Keratinocyte (primary cell): ENCODE data around the gene TAGLN. TPM values are rescaled to one million over a fixed set of nuclear protein-coding genes. Genes with fewer than 3 reads are reported as not detected.
A peak's percentile ranks its signal among the peaks of the same experiment; 100 is the strongest.

Experiments used
- DNase-seq: peaks from one replicate; pipeline ENCODE4 v3.0.0-alpha.2; 2011; ENCODE audit warnings: low read depth, missing footprints, low spot score
- FAIRE-seq: peaks from 2 replicates; lab custom pipeline; 2011; peaks lifted over from hg19 to GRCh38; lab: Jason Lieb, UNC
- H2AFZ ChIP-seq: 2 replicates; pipeline ENCODE4 v1.6.0; 2012; ENCODE audit warnings: low read length, control low read depth, inconsistent platforms; ENCODE audit not compliant: control insufficient read depth
- H3K27ac ChIP-seq: 2 replicates; pipeline ENCODE4 v1.5.1; 2011; ENCODE audit warnings: low read length; ENCODE audit not compliant: control insufficient read depth, insufficient read depth
- H3K27me3 ChIP-seq: 3 replicates; pipeline ENCODE4 v1.6.0; 2011; ENCODE audit warnings: low read length; ENCODE audit not compliant: control insufficient read depth, insufficient read depth; ENCODE audit errors: extremely low read depth
- H3K36me3 ChIP-seq, 2 experiments: 2 replicates in 1 of 2; 3 replicates in 1 of 2; pipeline ENCODE4 v1.5.1; 2011; ENCODE audit warnings: low read length in 2 of 2, mild to moderate bottlenecking in 1 of 2; ENCODE audit not compliant: control insufficient read depth in 2 of 2, insufficient read depth in 2 of 2; ENCODE audit errors: extremely low read depth in 1 of 2
- H3K4me1 ChIP-seq: 3 replicates; pipeline ENCODE4 v1.5.1; 2011; ENCODE audit warnings: low read length; ENCODE audit not compliant: control insufficient read depth, insufficient read depth; ENCODE audit errors: extremely low read depth
- H3K4me2 ChIP-seq: 3 replicates; pipeline ENCODE4 v1.6.0; 2011; ENCODE audit warnings: low read depth, low read length; ENCODE audit not compliant: control insufficient read depth, insufficient read depth; ENCODE audit errors: extremely low read depth
- H3K4me3 ChIP-seq, 3 experiments: fragments of 200-600 bp in 1 of 3; sonication (generic) in 1 of 3; 2 replicates in 2 of 3; 3 replicates in 1 of 3; pipeline ENCODE4 v1.5.1; 2011 to 2016; ENCODE audit warnings: low read length in 3 of 3, mild to moderate bottlenecking in 3 of 3, control low read depth in 2 of 3, inconsistent platforms in 1 of 3, low read depth in 1 of 3, mixed read lengths in 1 of 3, mixed run types in 1 of 3, moderate library complexity in 1 of 3; ENCODE audit not compliant: control insufficient read depth in 2 of 3, insufficient read depth in 2 of 3; ENCODE audit errors: extremely low read depth in 1 of 3
- H3K79me2 ChIP-seq: 2 replicates; pipeline ENCODE4 v1.6.0; 2012; ENCODE audit warnings: low read length; ENCODE audit not compliant: control insufficient read depth, insufficient read depth
- H3K9ac ChIP-seq: 3 replicates; pipeline ENCODE4 v1.6.0; 2011; ENCODE audit warnings: low read length; ENCODE audit not compliant: control insufficient read depth, insufficient read depth; ENCODE audit errors: extremely low read depth
- H3K9me1 ChIP-seq: 3 replicates; pipeline ENCODE4 v1.6.0; 2011; ENCODE audit warnings: low read length; ENCODE audit not compliant: control insufficient read depth, insufficient read depth; ENCODE audit errors: extremely low read depth
- H3K9me3 ChIP-seq: 2 replicates; pipeline ENCODE4 v1.5.1; 2012; ENCODE audit warnings: low read depth, low read length; ENCODE audit not compliant: control insufficient read depth
- H4K20me1 ChIP-seq: 3 replicates; pipeline ENCODE4 v1.6.0; 2011; ENCODE audit warnings: low read length; ENCODE audit not compliant: control insufficient read depth, insufficient read depth; ENCODE audit errors: extremely low read depth
- CTCF ChIP-seq, 3 experiments: IDR thresholded peaks in 1 of 3; conservative IDR thresholded peaks in 1 of 3; optimal IDR thresholded peaks in 1 of 3; 2 replicates in 2 of 3; 3 replicates in 1 of 3; pipeline versions ENCODE3 to v1.5.1; 2011; ENCODE audit warnings: low read length in 3 of 3, mild to moderate bottlenecking in 3 of 3, moderate library complexity in 2 of 3, control low read depth in 1 of 3, inconsistent platforms in 1 of 3; ENCODE audit not compliant: insufficient read depth in 2 of 3; ENCODE audit errors: extremely low read depth in 1 of 3
- EZH2 ChIP-seq: IDR thresholded peaks from one replicate; pipeline ENCODE4 v1.6.1; 2012; ENCODE audit warnings: inconsistent platforms, mild to moderate bottlenecking, low read length, moderate library complexity
- dilution Hi-C: fragments of 300-500 bp; cut with MboI; formaldehyde crosslinking; loops from one replicate; pipeline ENCODE4 v1.7.0; 2020; ENCODE audit warnings: low sequenced_read_pairs; ENCODE audit not compliant: extremely low pct_ligation_motif_present
- polyA minus RNA-seq, 3 experiments: library from RNA; depleted of rRNA, polyadenylated mRNA; stranded (reverse); fragments of >200 nt; gene quantifications; 1 replicate in 1 of 3; 2 replicates in 1 of 3; 3 replicates in 1 of 3; pipeline ENCODE4 v1.2.3, GENCODE V29; 2011
- polyA plus RNA-seq, 5 experiments: library from polyadenylated mRNA; depleted of rRNA in 3 of 5; stranded (reverse) in 3 of 5; stranded (forward) in 1 of 5; unstranded in 1 of 5; fragments of >200 nt; gene quantifications; 1 replicate in 1 of 5; 2 replicates in 3 of 5; 3 replicates in 1 of 5; pipeline versions ENCODE4 v1.2.1 to v1.2.3, GENCODE V29; 2011 to 2012; ENCODE audit warnings: missing spikeins in 2 of 5, low read depth in 1 of 5, low replicate concordance in 1 of 5

The TAGLN gene
- 20.5 to 85.4 TPM (median 26.6 TPM) in 3 replicates for polyA plus RNA-seq
- 72.5 TPM for polyA plus RNA-seq (2011; ENCODE audit: low read depth)
- 56.0 and 112 TPM in 2 replicates for polyA plus RNA-seq (2011; cell fraction: cytosol; rRNA removed)
- 50.5 and 81.3 TPM in 2 replicates for polyA plus RNA-seq (2011; cell fraction: nucleus; rRNA removed)
- polyA plus RNA-seq (2012; ENCODE audit: low replicate concordance): 14.5 and 64.7 TPM in 2 replicates
- 4.3 to 37.9 TPM (median 8.0 TPM) in 3 replicates for polyA minus RNA-seq
- polyA minus RNA-seq (2011; cell fraction: cytosol; rRNA and poly(A)+ RNA removed): 25.7 TPM
- polyA minus RNA-seq (2011; cell fraction: nucleus; rRNA and poly(A)+ RNA removed): 18.9 and 34.0 TPM in 2 replicates

- FAIRE-seq (no peak), DNase-seq (no peak)
- Histone ChIP-seq H4K20me1 (no peaks in the 10 kb centered on the region), H2AFZ (no peak within 1 kb of the TSS), H3K9me3 (no peaks in the 10 kb centered on the region), H3K36me3 (peaks cover 0 to 3% of the 10 kb centered on the region in 2 experiments), H3K4me2 (peak within 1 kb of the TSS; percentile 57), H3K79me2 (no peaks in the 10 kb centered on the region), H3K4me1 (peaks cover 8% of the 10 kb centered on the region), H3K27me3 (no peaks in the 10 kb centered on the region), H3K9ac (no peak within 1 kb of the TSS), H3K4me3 (peak within 1 kb of the TSS in 2 of 3 experiments; percentile 12 to 45), H3K27ac (no peak within 1 kb of the TSS), H3K9me1 (no peaks in the 10 kb centered on the region)
- dilution Hi-C loops: no loop called here
- TF ChIP-seq EZH2: no peak
- no peak for TF ChIP-seq CTCF (optimal IDR thresholded peaks at IDR 0.05 in 1 of 3, IDR thresholded peaks at IDR 0.05 in 1 of 3, conservative IDR thresholded peaks at IDR 0.05 in 1 of 3; ENCODE audit: extremely low read depth in 1 of 3, insufficient read depth in 2 of 3, low read length in 3 of 3)
These were observed at the start of gene TAGLN for GRCh38 chr11:117199053-117199915. TAGLN (plus strand) TSS chr11:117199370; CDS start chr11:117203014, 3,644 bp downstream.

- H3K9me1 ChIP-seq: no peaks in the 10 kb centered on the region
- no peak overlapping the region for H3K4me3 ChIP-seq
- H3K4me1 ChIP-seq: peaks cover 11% of the 10 kb centered on the region
- H3K36me3 ChIP-seq: peaks cover 7 to 27% of the 10 kb centered on the region in 2 experiments
- peaks cover 34% of the 10 kb centered on the region for H4K20me1 ChIP-seq
- H3K79me2 ChIP-seq: peaks cover 94% of the 10 kb centered on the region
- no peak for DNase-seq
- H3K9ac ChIP-seq: no peak overlapping the region
- no peaks in the 10 kb centered on the region for H3K9me3 ChIP-seq
- TF ChIP-seq EZH2 (no peak), CTCF (optimal IDR thresholded peaks at IDR 0.05 in 1 of 3, IDR thresholded peaks at IDR 0.05 in 1 of 3, conservative IDR thresholded peaks at IDR 0.05 in 1 of 3; ENCODE audit: extremely low read depth in 1 of 3, insufficient read depth in 2 of 3, low read length in 3 of 3) (no peak)
- H2AFZ ChIP-seq: no peak overlapping the region
- H3K4me2 ChIP-seq: no peak overlapping the region
- FAIRE-seq: no peak
- H3K27ac ChIP-seq: no peak overlapping the region
- no peaks in the 10 kb centered on the region for H3K27me3 ChIP-seq
- dilution Hi-C loops: no loop called here
These were observed 47.1 kb upstream of the TAGLN start for GRCh38 chr11:117152066-117152465.
